ENCODE data around the gene GNAI3.

- no peak for TF ChIP-seq CTCF (conservative IDR thresholded peaks at IDR 0.05; ENCODE audit: low read depth, low read length)
- TF ChIP-seq EZH2 (IDR thresholded peaks at IDR 0.05; ENCODE audit: borderline replicate concordance, low read depth, low read length, poor library complexity, severe bottlenecking), result no peak
These were observed 21.2 kb upstream of the GNAI3 start for GRCh38 chr1:109527098-109527811.
